BLaER1 treated with 17β-estradiol and CSF1 and Interleukin-3, amounts not matched to agents 10 nM and 100 nM (cell line): ENCODE measurements around the gene GPR18.

Experiments
- H3K27ac ChIP-seq, 11 experiments: shearing (Covaris generic); formaldehyde crosslinking; 2 replicates each; pipeline ENCODE4 v1.8.1; 2022
- H3K27me3 ChIP-seq, 11 experiments: shearing (Covaris generic); formaldehyde crosslinking; 2 replicates each; pipeline ENCODE4 v1.8.1; 2022
- H3K36me3 ChIP-seq, 11 experiments: shearing (Covaris generic); formaldehyde crosslinking; 2 replicates each; pipeline ENCODE4 v1.8.1; 2022
- H3K4me1 ChIP-seq, 10 experiments: shearing (Covaris generic); formaldehyde crosslinking; 2 replicates each; pipeline ENCODE4 v1.8.1; 2022
- H3K4me2 ChIP-seq, 11 experiments: shearing (Covaris generic); formaldehyde crosslinking; 2 replicates each; pipeline ENCODE4 v1.8.1; 2022
- H3K4me3 ChIP-seq, 10 experiments: shearing (Covaris generic); formaldehyde crosslinking; 2 replicates each; pipeline ENCODE4 v1.8.1; 2022
- H3K9ac ChIP-seq, 11 experiments: shearing (Covaris generic); formaldehyde crosslinking; 2 replicates each; pipeline ENCODE4 v1.8.1; 2022
- H3K9me3 ChIP-seq, 11 experiments: shearing (Covaris generic); formaldehyde crosslinking; replicated peaks in 1 of 11; 2 replicates each; pipeline ENCODE4 v1.8.1; 2022
- H4K20me1 ChIP-seq, 11 experiments: shearing (Covaris generic); formaldehyde crosslinking; 2 replicates each; pipeline ENCODE4 v1.8.1; 2022
- Cebpa-rat ChIP-seq, 11 experiments: shearing (Covaris generic); IDR thresholded peaks; 2 replicates each; pipeline ENCODE4 v1.8.1; 2022

Gene GPR18

DNA sequence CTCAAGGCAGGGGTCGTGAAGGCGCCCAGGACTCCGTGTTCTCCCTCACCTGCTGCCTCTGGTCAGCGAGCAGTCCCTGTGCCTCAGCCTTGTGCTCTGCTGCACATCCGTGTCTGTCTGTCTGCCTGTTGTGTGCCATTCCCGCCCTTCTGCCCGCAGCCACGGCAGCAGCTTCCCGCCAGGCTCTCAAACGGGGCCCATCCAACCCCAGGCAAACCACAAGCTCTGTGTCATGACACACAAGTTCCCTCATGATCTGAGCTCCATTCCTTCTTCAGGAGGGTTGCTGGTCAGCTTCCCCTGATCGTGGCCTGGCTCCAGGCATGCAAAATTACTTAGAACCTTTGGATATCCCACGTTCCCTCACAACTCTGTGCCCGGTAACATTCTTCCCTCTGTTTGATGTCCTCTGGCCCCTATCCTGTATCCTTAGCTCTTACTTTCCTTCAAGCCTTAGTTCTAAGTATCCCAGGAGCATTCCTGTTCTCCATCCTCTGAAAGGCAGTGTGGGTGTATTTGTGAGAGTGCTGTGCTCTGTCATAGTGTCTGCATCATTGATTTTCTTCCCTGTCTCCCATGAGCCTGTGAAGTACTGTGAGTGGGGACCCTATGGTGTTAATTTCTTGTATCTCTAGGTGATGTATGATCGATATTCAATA lies 45.8 kb upstream of the GPR18 start:
- Histone ChIP-seq H3K4me2 (peak overlapping the region in 5 of 11 experiments; percentile 41 to 87 (median 55); a peak in 10 of 22 replicates), H4K20me1 (peaks cover 0 to 52% (median 0%) of the 10 kb centered on the region in 11 experiments; a peak in 7 of 22 replicates), H3K27ac (peak overlapping the region in 6 of 11 experiments; percentile 12 to 26 (median 22); a peak in 4 of 22 replicates), H3K9ac (no peak overlapping the region; a peak in 1 of 22 replicates), H3K4me3 (no peak overlapping the region), H3K9me3 (peaks cover 0 to 14% (median 11%) of the 10 kb centered on the region in 11 experiments; a peak in 15 of 22 replicates), H3K27me3 (no peaks in the 10 kb centered on the region), H3K36me3 (peaks cover 38 to 80% (median 57%) of the 10 kb centered on the region in 11 experiments; a peak in 21 of 22 replicates), H3K4me1 (peaks cover 0 to 94% (median 48%) of the 10 kb centered on the region in 10 experiments; a peak in 13 of 20 replicates)
- no peak for TF ChIP-seq Cebpa-rat (IDR thresholded peaks at IDR 0.05)

DNA sequence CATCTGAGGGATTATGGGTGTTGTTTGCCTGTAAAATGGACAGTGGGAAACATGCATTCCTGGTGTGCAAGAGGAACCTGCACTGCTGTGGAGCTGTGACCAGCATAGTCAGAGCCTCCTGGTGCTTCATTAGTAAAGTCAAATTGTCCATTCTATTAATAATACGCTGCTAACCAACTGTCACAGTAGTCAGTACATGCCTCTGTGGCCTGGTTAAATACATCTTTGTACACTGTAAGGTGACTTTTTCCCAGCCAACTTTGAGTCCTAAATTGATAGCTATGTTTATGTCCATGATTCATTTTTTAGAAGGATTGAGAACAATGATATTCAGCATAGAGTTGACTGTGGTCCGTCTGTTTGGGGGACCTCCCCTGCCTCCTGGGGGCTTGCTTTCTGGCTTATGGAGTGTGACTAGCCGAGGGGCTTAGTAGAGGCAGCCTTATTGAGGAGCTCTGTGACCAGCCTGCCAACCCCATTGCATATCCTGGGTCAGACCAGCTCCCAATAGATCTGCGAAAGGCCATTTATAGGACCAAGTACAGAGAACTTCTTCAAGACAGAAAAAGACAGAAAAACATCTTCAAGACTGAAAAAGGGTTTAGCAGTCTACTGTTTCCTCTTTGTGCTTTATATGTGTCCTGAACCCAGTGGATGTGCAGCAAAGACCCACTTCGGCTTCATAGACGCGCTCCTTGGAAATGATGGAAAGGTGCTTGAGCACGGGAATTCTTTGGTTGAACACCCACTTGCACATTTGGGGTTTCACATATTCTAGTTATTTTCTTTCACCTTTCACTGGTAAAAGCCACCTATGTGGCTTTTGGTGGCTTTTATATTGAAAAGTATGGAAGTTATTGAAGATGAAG lies 44.7 kb upstream of the GPR18 start:
- H3K9me3 ChIP-seq, result peaks cover 0 to 3% (median 2%) of the 10 kb centered on the region in 11 experiments; a peak in 11 of 22 replicates
- H3K9ac ChIP-seq, result no peak overlapping the region
- TF ChIP-seq Cebpa-rat (IDR thresholded peaks at IDR 0.05), result no peak
- peak overlapping the region in 5 of 11 experiments; percentile 12 to 87 (median 17); a peak in 6 of 22 replicates for H3K4me2 ChIP-seq
- no peak overlapping the region for H3K4me3 ChIP-seq
- H3K27me3 ChIP-seq, result no peaks in the 10 kb centered on the region
- H3K4me1 ChIP-seq, result peaks cover 0 to 94% (median 42%) of the 10 kb centered on the region in 10 experiments; a peak in 13 of 20 replicates
- peak overlapping the region in 3 of 11 experiments; percentile 13 to 38 (median 34); a peak in 4 of 22 replicates for H3K27ac ChIP-seq
- peaks cover 0 to 52% (median 0%) of the 10 kb centered on the region in 11 experiments; a peak in 7 of 22 replicates for H4K20me1 ChIP-seq
- peaks cover 32 to 68% (median 46%) of the 10 kb centered on the region in 11 experiments; a peak in 21 of 22 replicates for H3K36me3 ChIP-seq

DNA sequence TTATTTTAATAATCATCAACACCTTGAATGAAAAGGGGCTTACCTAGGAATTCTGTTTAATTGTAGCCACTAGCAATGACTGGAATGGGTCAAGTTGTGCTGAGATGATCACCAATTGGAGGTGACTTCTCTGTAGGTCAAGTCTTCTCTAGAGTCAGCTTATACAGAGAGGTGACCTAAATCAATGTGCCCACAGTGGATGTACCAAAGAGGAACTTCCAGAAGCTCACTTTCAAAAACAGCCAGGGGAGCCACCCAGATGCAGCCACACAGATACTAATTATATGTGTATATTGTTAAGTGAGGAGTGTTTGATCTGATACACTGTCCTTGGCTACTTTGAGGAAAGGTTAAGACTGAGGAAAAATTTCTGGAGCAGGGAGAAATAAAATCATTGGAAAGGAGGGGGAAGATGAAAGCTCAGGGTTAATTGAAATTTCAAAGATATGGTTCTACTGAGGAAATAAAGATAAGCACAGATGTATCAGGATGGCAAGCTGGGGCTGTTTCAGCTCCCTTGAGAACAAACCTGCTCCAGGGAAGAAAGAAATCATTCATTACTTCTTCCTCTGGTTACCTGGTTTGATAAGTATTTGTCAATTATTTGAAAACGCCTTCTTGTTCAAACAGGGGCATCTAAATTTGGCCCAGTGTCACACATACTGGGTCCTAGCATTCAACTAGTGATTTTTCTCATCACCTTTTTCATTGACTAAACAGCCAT lies 43.9 kb upstream of the GPR18 start:
- H3K36me3 ChIP-seq, result peaks cover 28 to 62% (median 44%) of the 10 kb centered on the region in 11 experiments; a peak in 20 of 22 replicates
- H3K27ac ChIP-seq, result peak overlapping the region in 2 of 11 experiments; percentile 14 to 34; a peak in 2 of 22 replicates
- no peak for TF ChIP-seq Cebpa-rat (IDR thresholded peaks at IDR 0.05)
- no peak overlapping the region for H3K9ac ChIP-seq
- H3K4me3 ChIP-seq, result no peak overlapping the region
- H3K4me2 ChIP-seq, result peak overlapping the region in 5 of 11 experiments; percentile 12 to 87 (median 17); a peak in 8 of 22 replicates
- H3K4me1 ChIP-seq, result peaks cover 0 to 94% (median 37%) of the 10 kb centered on the region in 10 experiments; a peak in 13 of 20 replicates
- no peaks in the 10 kb centered on the region for H3K27me3 ChIP-seq
- no peaks in the 10 kb centered on the region for H3K9me3 ChIP-seq
- H4K20me1 ChIP-seq, result peaks cover 0 to 53% (median 0%) of the 10 kb centered on the region in 11 experiments; a peak in 7 of 22 replicates

DNA sequence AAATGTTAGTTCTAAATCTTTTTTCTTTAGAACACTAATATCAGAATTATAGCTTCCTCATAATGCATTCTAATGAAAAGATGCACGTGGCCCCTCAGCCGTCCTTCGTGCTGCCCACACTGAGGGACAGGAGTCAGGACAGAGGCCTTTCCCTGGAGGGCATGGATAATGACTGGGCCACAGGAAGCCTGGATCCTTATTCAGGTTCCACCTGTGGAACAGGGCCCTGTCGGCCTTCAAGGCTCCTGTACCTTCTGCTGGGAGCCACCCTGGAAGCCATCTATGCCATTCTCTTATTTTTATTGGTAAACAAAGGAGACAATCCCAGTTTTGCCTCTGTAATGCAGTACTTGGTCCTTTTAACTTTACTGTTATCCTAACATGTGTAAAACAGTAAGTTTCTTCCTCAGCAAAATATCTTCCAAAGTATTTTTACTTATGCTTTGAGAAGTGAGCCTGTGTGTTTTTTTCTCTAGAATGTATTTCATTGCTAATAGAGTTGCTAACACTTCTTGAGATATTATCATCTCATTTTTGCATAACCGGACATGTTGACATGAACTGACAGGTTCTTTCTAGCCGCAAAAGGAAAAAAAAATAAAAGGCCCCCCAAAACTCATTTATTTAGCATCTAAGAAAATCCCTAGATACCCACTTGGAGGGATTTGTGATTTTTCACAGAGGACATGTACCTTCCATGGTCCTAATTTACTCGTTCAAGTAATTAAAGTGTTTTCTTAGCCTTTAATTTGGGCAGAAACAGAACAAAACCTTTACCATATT lies 43.1 kb upstream of the GPR18 start:
- no peaks in the 10 kb centered on the region for H3K9me3 ChIP-seq
- peaks cover 0 to 61% (median 0%) of the 10 kb centered on the region in 11 experiments; a peak in 7 of 22 replicates for H4K20me1 ChIP-seq
- no peak overlapping the region for H3K9ac ChIP-seq
- no peak for TF ChIP-seq Cebpa-rat (IDR thresholded peaks at IDR 0.05)
- H3K27ac ChIP-seq, result no peak overlapping the region
- H3K4me3 ChIP-seq, result no peak overlapping the region
- no peaks in the 10 kb centered on the region for H3K27me3 ChIP-seq
- peaks cover 27 to 58% (median 41%) of the 10 kb centered on the region in 11 experiments; a peak in 20 of 22 replicates for H3K36me3 ChIP-seq
- peaks cover 0 to 94% (median 37%) of the 10 kb centered on the region in 10 experiments; a peak in 13 of 20 replicates for H3K4me1 ChIP-seq
- H3K4me2 ChIP-seq, result peak overlapping the region in 5 of 11 experiments; percentile 12 to 87 (median 18); a peak in 8 of 22 replicates

DNA sequence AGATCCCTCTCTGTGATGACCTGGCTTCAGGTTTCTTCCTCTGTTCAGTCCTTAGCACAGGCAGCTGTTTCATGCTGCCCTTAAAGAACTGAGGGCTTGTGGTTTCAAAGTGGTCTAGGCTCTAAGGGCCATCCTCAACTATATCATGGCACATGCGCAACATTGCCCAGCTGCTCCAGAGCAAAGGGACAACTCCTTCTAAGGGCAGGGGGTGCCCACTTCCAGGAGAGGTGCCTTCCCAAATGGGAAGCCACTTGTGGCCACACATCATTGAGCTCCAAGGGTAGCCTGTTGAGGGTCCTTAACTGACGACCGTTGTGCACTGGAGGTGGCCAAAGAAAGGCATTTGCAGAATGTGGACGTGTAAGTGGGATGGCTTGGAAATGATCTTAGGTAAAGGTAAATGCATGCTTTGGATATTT lies 41.8 kb upstream of the GPR18 start:
- Histone ChIP-seq H4K20me1 (peaks cover 0 to 61% (median 0%) of the 10 kb centered on the region in 11 experiments; a peak in 7 of 22 replicates), H3K27ac (no peak overlapping the region), H3K4me3 (no peak overlapping the region), H3K27me3 (no peaks in the 10 kb centered on the region), H3K36me3 (peaks cover 24 to 56% (median 41%) of the 10 kb centered on the region in 11 experiments; a peak in 20 of 22 replicates), H3K4me2 (peak overlapping the region in 4 of 11 experiments; percentile 7 to 64 (median 41); a peak in 5 of 22 replicates), H3K9me3 (no peaks in the 10 kb centered on the region), H3K9ac (no peak overlapping the region), H3K4me1 (peaks cover 0 to 96% (median 42%) of the 10 kb centered on the region in 10 experiments; a peak in 16 of 20 replicates)
- TF ChIP-seq Cebpa-rat (IDR thresholded peaks at IDR 0.05), result no peak

DNA sequence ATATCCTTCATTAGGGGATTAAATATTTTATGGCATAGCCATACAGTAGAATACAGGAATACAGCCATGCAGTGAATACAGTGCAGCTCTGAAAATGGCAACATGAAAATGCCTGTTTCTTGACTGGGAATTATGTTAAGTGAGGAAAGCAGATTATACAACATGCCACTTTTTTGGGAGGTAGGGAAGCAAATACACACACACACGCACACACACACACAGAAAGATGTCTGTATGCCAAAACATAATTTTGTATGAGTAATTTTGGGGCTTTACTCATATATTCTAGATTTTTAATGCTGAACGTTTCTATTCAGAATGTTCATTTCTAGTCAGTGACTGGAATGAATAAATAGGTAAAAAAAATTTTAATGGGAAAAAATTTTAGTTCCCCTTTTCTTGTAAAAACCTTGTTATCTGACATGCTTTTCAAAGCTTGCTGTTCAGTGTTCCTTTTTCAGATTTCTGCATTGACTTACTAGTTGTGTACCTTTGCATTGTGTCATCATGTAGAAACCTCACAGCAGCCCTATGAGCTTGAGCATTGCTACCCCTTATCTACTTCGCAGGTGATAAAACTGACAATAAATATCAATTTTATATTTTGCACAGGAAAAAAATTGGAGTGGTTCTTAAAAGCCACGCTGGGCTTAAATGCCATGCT lies 41.2 kb upstream of the GPR18 start:
- Histone ChIP-seq H3K4me2 (peak overlapping the region in 3 of 11 experiments; percentile 38 to 64 (median 44); a peak in 5 of 22 replicates), H3K36me3 (peaks cover 25 to 56% (median 41%) of the 10 kb centered on the region in 11 experiments; a peak in 20 of 22 replicates), H3K9ac (no peak overlapping the region), H3K27me3 (no peaks in the 10 kb centered on the region), H3K4me1 (peaks cover 0 to 95% (median 40%) of the 10 kb centered on the region in 10 experiments; a peak in 16 of 20 replicates), H3K27ac (no peak overlapping the region), H4K20me1 (peaks cover 0 to 57% (median 0%) of the 10 kb centered on the region in 11 experiments; a peak in 7 of 22 replicates), H3K9me3 (no peaks in the 10 kb centered on the region), H3K4me3 (no peak overlapping the region)
- TF ChIP-seq Cebpa-rat (IDR thresholded peaks at IDR 0.05), result no peak

DNA sequence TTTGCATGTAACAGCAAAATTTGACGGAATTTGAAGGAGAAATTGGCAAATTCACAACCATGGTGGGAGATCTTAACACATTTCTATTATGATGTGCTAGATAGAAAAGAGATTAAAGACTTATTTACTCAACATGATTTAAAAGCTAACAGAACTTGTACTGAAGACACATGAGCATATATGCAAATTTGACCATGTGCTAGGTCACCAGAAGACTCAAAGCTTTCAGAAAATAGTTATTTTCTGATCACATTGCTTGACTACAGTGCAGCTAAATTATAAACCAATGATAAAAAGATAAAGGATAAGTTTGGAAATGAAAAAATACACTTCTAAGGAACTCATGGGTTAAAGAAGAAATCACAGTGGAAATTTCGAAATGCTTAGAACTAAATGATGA lies 39.9 kb upstream of the GPR18 start:
- no peaks in the 10 kb centered on the region for H3K9me3 ChIP-seq
- peaks cover 17 to 56% (median 34%) of the 10 kb centered on the region in 11 experiments; a peak in 20 of 22 replicates for H3K36me3 ChIP-seq
- H3K9ac ChIP-seq, result no peak overlapping the region
- no peaks in the 10 kb centered on the region for H3K27me3 ChIP-seq
- peaks cover 0 to 48% (median 0%) of the 10 kb centered on the region in 11 experiments; a peak in 7 of 22 replicates for H4K20me1 ChIP-seq
- TF ChIP-seq Cebpa-rat (IDR thresholded peaks at IDR 0.05), result no peak
- H3K27ac ChIP-seq, result no peak overlapping the region
- peak overlapping the region in 3 of 11 experiments; percentile 70 to 83 (median 74); a peak in 4 of 22 replicates for H3K4me2 ChIP-seq
- no peak overlapping the region for H3K4me3 ChIP-seq
- H3K4me1 ChIP-seq, result peaks cover 0 to 94% (median 34%) of the 10 kb centered on the region in 10 experiments; a peak in 16 of 20 replicates
